Kidney (tissue), 14 donors: Measurements from ENCODE around the gene C9orf43. TPM values are rescaled to one million over a fixed set of nuclear protein-coding genes. Genes with fewer than 3 reads are reported as not detected.

Experiments
- DNase-seq, 5 donors: peaks; one replicate each; pipeline ENCODE4 v3.0.0-alpha.2; 2013 to 2020
- FAIRE-seq: peaks from 2 replicates; lab custom pipeline; 2012; peaks lifted over from hg19 to GRCh38; lab: Jason Lieb, UNC
- H3K27ac ChIP-seq, 2 donors: one replicate each; pipeline ENCODE4 v1.7.0; 2013; ENCODE audit warnings: low read depth in 2 of 2, low read length in 2 of 2, inconsistent platforms in 1 of 2
- H3K27me3 ChIP-seq: one replicate; pipeline ENCODE4 v1.7.1; 2013; ENCODE audit warnings: low read length, inconsistent platforms; ENCODE audit not compliant: control insufficient read depth, insufficient read depth
- H3K36me3 ChIP-seq, 3 donors: one replicate each; pipeline versions ENCODE4 v1.7.0 to v1.7.1; 2013; ENCODE audit warnings: low read length in 3 of 3, control low read depth in 1 of 3, inconsistent platforms in 1 of 3; ENCODE audit not compliant: insufficient read depth in 3 of 3, control insufficient read depth in 2 of 3
- H3K4me1 ChIP-seq, 3 donors: one replicate each; pipeline versions ENCODE4 v1.7.0 to v1.7.1; 2013; ENCODE audit warnings: low read length in 3 of 3, inconsistent platforms in 1 of 3, low read depth in 1 of 3; ENCODE audit not compliant: control insufficient read depth in 2 of 3, insufficient read depth in 2 of 3
- H3K4me3 ChIP-seq, 3 donors: one replicate each; pipeline versions ENCODE4 v1.7.0 to v1.8.1; 2013; ENCODE audit warnings: low read length in 3 of 3, control low read depth in 1 of 3, inconsistent platforms in 1 of 3
- H3K9ac ChIP-seq, 3 donors: one replicate each; pipeline versions ENCODE4 v1.7.0 to v1.7.1; 2013; ENCODE audit warnings: low read length in 3 of 3, control low read depth in 1 of 3, inconsistent platforms in 1 of 3
- H3K9me3 ChIP-seq, 3 donors: one replicate each; pipeline versions ENCODE4 v1.7.0 to v1.7.1; 2013; ENCODE audit warnings: low read length in 3 of 3, control low read depth in 1 of 3, inconsistent platforms in 1 of 3; ENCODE audit not compliant: control insufficient read depth in 2 of 3, insufficient read depth in 1 of 3
- CTCF ChIP-seq: IDR thresholded peaks from 3 replicates; pipeline ENCODE4 v1.5.1; 2012; ENCODE audit warnings: mild to moderate bottlenecking, moderate library complexity, borderline replicate concordance; ENCODE audit not compliant: insufficient read depth; ENCODE audit errors: extremely low read depth
- intact Hi-C: fragments of 100-400 bp; cut with DNase I; formaldehyde crosslinking; loops from one replicate; pipeline ENCODE4 v1.11.1; 2022
- polyA plus RNA-seq: library from polyadenylated mRNA; stranded (reverse); fragments of 350-450 nt; fragmentation: Illumina TruSeq; extraction: RNeasy Lipid Tissue Mini Kit (QIAGEN cat#74804); gene quantifications from one replicate; pipeline ENCODE4 v1.2.3, GENCODE V29; 2014; ENCODE audit warnings: low read depth, low replicate concordance; ENCODE audit not compliant: insufficient read depth
- total RNA-seq: library from RNA; stranded (reverse); fragmentation: NEBNext Ultra II Directional; extraction: Animal tissue kit (Norgen Biotek cat#: 25700); gene quantifications from one replicate; pipeline ENCODE4 v1.2.1, GENCODE V29; 2021
- donor health status: control.
- donor health status: control.
- donor health status: control.
- donor health status: control.
- donor health status: control.
- donor health status: DM: yes; HTN: yes; CAD: no.
- donor health status: Normal renal cell carcinoma (clear cell type).

Gene C9orf43
- total and polyA plus RNA-seq, 2 donors from 2014 or later, result 0.50 to 0.80 TPM

GRCh38 chr9:113369855-113370140, 40.7 kb upstream of the C9orf43 start:
- no peaks in the 10 kb centered on the region for H3K9me3 ChIP-seq
- no peak for FAIRE-seq
- H3K27ac ChIP-seq, result no peak overlapping the region
- intact Hi-C loops, result no loop called here
- H3K4me3 ChIP-seq, result no peak overlapping the region
- no peaks in the 10 kb centered on the region for H3K27me3 ChIP-seq
- H3K9ac ChIP-seq, result no peak overlapping the region
- H3K4me1 ChIP-seq, result peaks cover 0 to 14% (median 0%) of the 10 kb centered on the region in 3 donors
- H3K36me3 ChIP-seq, result peaks cover 0 to 10% (median 0%) of the 10 kb centered on the region in 3 donors
- no peak for DNase-seq
- TF ChIP-seq CTCF, result no peak

GRCh38 chr9:113370806-113371325, 39.7 kb upstream of the C9orf43 start:
- Histone ChIP-seq H3K36me3 (peaks cover 0 to 10% (median 0%) of the 10 kb centered on the region in 3 donors), H3K4me1 (peaks cover 0 to 14% (median 0%) of the 10 kb centered on the region in 3 donors), H3K9ac (no peak overlapping the region), H3K27ac (no peak overlapping the region), H3K27me3 (no peaks in the 10 kb centered on the region), H3K4me3 (no peak overlapping the region), H3K9me3 (no peaks in the 10 kb centered on the region)
- DNase-seq (no peak), FAIRE-seq (no peak)
- no peak for TF ChIP-seq CTCF
- intact Hi-C loops, result no loop called here

- no peak for TF ChIP-seq CTCF
- no peak overlapping the region for H3K27ac ChIP-seq
- H3K27me3 ChIP-seq, result no peaks in the 10 kb centered on the region
- intact Hi-C loops, result no loop called here
- no peaks in the 10 kb centered on the region for H3K9me3 ChIP-seq
- FAIRE-seq, result no peak
- H3K4me3 ChIP-seq, result no peak overlapping the region
- no peak overlapping the region for H3K9ac ChIP-seq
- no peak for DNase-seq
- peaks cover 0 to 10% (median 0%) of the 10 kb centered on the region in 3 donors for H3K36me3 ChIP-seq
- peaks cover 0 to 14% (median 0%) of the 10 kb centered on the region in 3 donors for H3K4me1 ChIP-seq
Measured at GRCh38 chr9:113372059-113372458, 38.5 kb upstream of the C9orf43 start.

GRCh38 chr9:113373256-113373655, 37.3 kb upstream of the C9orf43 start:
- no peak for FAIRE-seq
- peaks cover 0 to 14% (median 0%) of the 10 kb centered on the region in 3 donors for H3K4me1 ChIP-seq
- H3K27ac ChIP-seq, result no peak overlapping the region
- no peak for DNase-seq
- no peaks in the 10 kb centered on the region for H3K9me3 ChIP-seq
- H3K9ac ChIP-seq, result no peak overlapping the region
- intact Hi-C loops, result no loop called here
- H3K27me3 ChIP-seq, result no peaks in the 10 kb centered on the region
- peaks cover 0 to 10% (median 0%) of the 10 kb centered on the region in 3 donors for H3K36me3 ChIP-seq
- TF ChIP-seq CTCF, result no peak
- no peak overlapping the region for H3K4me3 ChIP-seq
